K562 (cell line): Measurements from ENCODE around the gene RNASEH2A. TPM values are rescaled to one million over a fixed set of nuclear protein-coding genes. Genes with fewer than 3 reads are reported as not detected.
A peak's percentile ranks its signal among the peaks of the same experiment; 100 is the strongest.

Source experiments
- ATF3 ChIP-seq, 2 experiments: fragments of 450-650 bp in 1 of 2; sonication (generic) in 1 of 2; formaldehyde crosslinking in 1 of 2; IDR thresholded peaks in 1 of 2; conservative IDR thresholded peaks in 1 of 2; 2 replicates each; pipeline versions ENCODE4 v1.6.1 to v1.8.1; 2016 to 2023; ENCODE audit warnings: mild to moderate bottlenecking in 2 of 2, moderate library complexity in 2 of 2, inconsistent platforms in 1 of 2, missing genetic modification reagents in 1 of 2
- BCOR ChIP-seq: fragments of 450-650 bp; IDR thresholded peaks from 2 replicates; pipeline ENCODE4 v1.6.1; 2016
- EZH2 ChIP-seq: IDR thresholded peaks from 2 replicates; pipeline ENCODE4 v1.6.1; 2012; ENCODE audit warnings: low read depth, mild to moderate bottlenecking, inconsistent platforms, low read length, borderline replicate concordance
- GTF3C2 ChIP-seq: IDR thresholded peaks from 3 replicates; pipeline ENCODE4 v1.6.1; 2011; ENCODE audit warnings: borderline replicate concordance, mild to moderate bottlenecking, moderate library complexity; ENCODE audit not compliant: insufficient read length; ENCODE audit errors: extremely low read depth
- HDAC1 ChIP-seq, 2 experiments: fragments of 450-650 bp; IDR thresholded peaks; 2 replicates each; pipeline ENCODE4 v1.6.1; 2016 to 2017; ENCODE audit warnings: inconsistent platforms in 1 of 2, mild to moderate bottlenecking in 1 of 2, moderate library complexity in 1 of 2
- JUN ChIP-seq, 2 experiments: sonication (generic) in 1 of 2; formaldehyde crosslinking in 1 of 2; IDR thresholded peaks; 2 replicates each; pipeline versions ENCODE4 v1.6.1 to v1.8.0; 2012 to 2022; ENCODE audit warnings: borderline replicate concordance in 2 of 2, mild to moderate bottlenecking in 2 of 2, improper control_type of control experiment in 1 of 2, low read depth in 1 of 2, low read length in 1 of 2, missing genetic modification reagents in 1 of 2
- KDM1A ChIP-seq, 2 experiments: fragments of 450-650 bp; IDR thresholded peaks; 2 replicates each; pipeline ENCODE4 v1.6.1; 2016; ENCODE audit warnings: mild to moderate bottlenecking in 2 of 2
- KLF10 ChIP-seq: fragments of 250-450 bp; sonication (Bioruptor Pico); IDR thresholded peaks from 2 replicates; pipeline ENCODE4 v1.6.1; 2021; ENCODE audit warnings: matching md5 sums
- MAFG ChIP-seq: fragments of 450-650 bp; conservative IDR thresholded peaks from 2 replicates; pipeline ENCODE4 v1.6.1; 2016; ENCODE audit warnings: missing genetic modification characterization, missing compliant biosample characterization
- PHF20 ChIP-seq: fragments of 450-650 bp; IDR thresholded peaks from 2 replicates; pipeline ENCODE4 v1.6.1; 2018; ENCODE audit not compliant: partially characterized antibody
- PHF21A ChIP-seq: fragments of 450-650 bp; IDR thresholded peaks from 2 replicates; pipeline ENCODE4 v1.6.1; 2017; ENCODE audit warnings: low read depth, borderline replicate concordance
- PYGO2 ChIP-seq: fragments of 450-650 bp; IDR thresholded peaks from 2 replicates; pipeline ENCODE4 v1.6.1; 2016; ENCODE audit warnings: mild to moderate bottlenecking, missing genetic modification characterization, moderate library complexity, missing compliant biosample characterization
- SIN3A ChIP-seq, 2 experiments: fragments of 150-350 bp in 1 of 2; IDR thresholded peaks; 2 replicates each; pipeline ENCODE4 v1.6.1; 2011 to 2016; ENCODE audit warnings: borderline replicate concordance in 2 of 2, low read depth in 2 of 2, low read length in 2 of 2, mild to moderate bottlenecking in 2 of 2, moderate library complexity in 2 of 2; ENCODE audit not compliant: control insufficient read depth in 1 of 2
- SMARCA5 ChIP-seq: fragments of 450-650 bp; IDR thresholded peaks from 2 replicates; pipeline ENCODE4 v1.6.1; 2016
- TRIM28 ChIP-seq: fragments of 450-650 bp; IDR thresholded peaks from 2 replicates; pipeline ENCODE4 v1.6.1; 2017
- ZNF174 ChIP-seq: fragments of 250-450 bp; sonication (Bioruptor Pico); IDR thresholded peaks from 2 replicates; pipeline ENCODE4 v1.4.0; 2020; ENCODE audit warnings: mild to moderate bottlenecking
- ZNF347 ChIP-seq: fragments of 450-650 bp; formaldehyde crosslinking; IDR thresholded peaks from 2 replicates; pipeline ENCODE4 v1.4.0; 2020; ENCODE audit warnings: low read depth, mild to moderate bottlenecking, moderate library complexity
- ZNF507 ChIP-seq: conservative IDR thresholded peaks from 2 replicates; pipeline ENCODE4 v1.6.1; 2017; ENCODE audit warnings: missing genetic modification characterization, missing compliant biosample characterization
- ZNF511 ChIP-seq: sonication (generic); formaldehyde crosslinking; IDR thresholded peaks from 2 replicates; pipeline ENCODE4 v1.8.0; 2022; ENCODE audit warnings: mild to moderate bottlenecking, missing genetic modification reagents
- ZNF57 ChIP-seq: fragments of 450-650 bp; formaldehyde crosslinking; IDR thresholded peaks from 2 replicates; pipeline ENCODE4 v1.4.0; 2020; ENCODE audit warnings: mild to moderate bottlenecking, moderate library complexity
- polyA plus RNA-seq, 8 experiments: library from polyadenylated mRNA; depleted of rRNA in 4 of 8; stranded (reverse) in 5 of 8; unstranded in 3 of 8; fragments of >200 nt; fragmentation: Nextera tagmentation in 2 of 8; fragmentation: Illumina TruSeq in 1 of 8; extraction: Ambion mirVana in 2 of 8; extraction: Trizol in 1 of 8; gene quantifications; 2 replicates each; pipeline versions ENCODE4 v1.2.1 to v1.2.3, GENCODE V29; 2011 to 2014; ENCODE audit warnings: inconsistent platforms in 1 of 8, missing spikeins in 1 of 8
- total RNA-seq, 7 experiments: library from RNA; depleted of rRNA in 6 of 7; stranded (reverse); fragments of >200 nt in 6 of 7; fragmentation: Illumina TruSeq in 2 of 7; extraction: Trizol in 2 of 7; gene quantifications; 2 replicates each; pipeline versions ENCODE4 v1.2.1 to v1.2.3, GENCODE V29; 2011 to 2021; ENCODE audit warnings: low replicate concordance in 1 of 7

RNASEH2A gene
- total and polyA plus RNA-seq, 9 of the 15 experiments (the other 6 are each of a cell fraction or from before 2014, with no cell fraction given) = 22.3 to 78.0 (median 61.7) TPM

- TF ChIP-seq GTF3C2 (no peak), ZNF347 (no peak), BCOR (peak; percentile 89), ZNF507 (tag) (no peak), HDAC1 (IDR thresholded peaks at IDR 0.05) (peak in 1 of 2 experiments; percentile 37; a peak in 1 of 4 replicates), JUN (IDR thresholded peaks at IDR 0.05; ENCODE audit: borderline replicate concordance, low read depth, low read length) (0 out of 2 replicates have a peak, but pooled peaks have one; percentile 27), JUN (CRISPR knock-in tag; IDR thresholded peaks at IDR 0.05; ENCODE audit: borderline replicate concordance) (no peak), ZNF57 (no peak), ZNF174 (CRISPR knock-in tag) (no peak), ATF3 (IDR thresholded peaks at IDR 0.05) (peak; percentile 63), ATF3 (CRISPR knock-in tag; conservative IDR thresholded peaks at IDR 0.05) (no peak), EZH2 (no peak), SMARCA5 (peak; percentile 89), PHF21A (no peak), KLF10 (no peak), PHF20 (peak; percentile 24), PYGO2 (tag) (no peak), SIN3A (IDR thresholded peaks at IDR 0.05; ENCODE audit: borderline replicate concordance in 2 of 2, control insufficient read depth in 1 of 2, low read depth in 2 of 2, low read length in 2 of 2) (no peak), TRIM28 (no peak), ZNF511 (no peak), KDM1A (IDR thresholded peaks at IDR 0.05) (peak; percentile 59 to 74), MAFG (no peak)
Measured at GRCh38 chr19:12843999-12844732, 37.8 kb downstream of the RNASEH2A start (continued).
